Hippocampal formation (tissue), 2 donors: ENCODE data around the gene USP36.

Experiments
- DNase-seq, 2 donors: peaks; one replicate each; lab custom pipeline; 2025; lab: John Stamatoyannopoulos, UW

USP36 gene

GRCh38 chr17:78839235-78839761 lies 1.3 kb downstream of the USP36 start:
- DNase-seq: no peak

- no peak for DNase-seq
Measured at GRCh38 chr17:78838574-78839005, 2.0 kb downstream of the USP36 start.

GRCh38 chr17:78836420-78837021 lies 4.1 kb downstream of the USP36 start:
- DNase-seq: no peak

- no peak for DNase-seq
Measured at GRCh38 chr17:78834571-78834970, 6.0 kb downstream of the USP36 start.

- DNase-seq: no peak
Measured at GRCh38 chr17:78832541-78832810, 8.1 kb downstream of the USP36 start.

GRCh38 chr17:78831688-78832540 lies 8.7 kb downstream of the USP36 start:
- no peak for DNase-seq

- no peak for DNase-seq
Measured at GRCh38 chr17:78829477-78829876, 11.1 kb downstream of the USP36 start.

- no peak for DNase-seq
Measured at GRCh38 chr17:78828470-78829185, 12.0 kb downstream of the USP36 start.

- peak in 1 of 2 donors; percentile 17 for DNase-seq
Measured at GRCh38 chr17:78826836-78827509, 13.6 kb downstream of the USP36 start.

- DNase-seq: no peak
Measured at GRCh38 chr17:78826421-78826820, 14.2 kb downstream of the USP36 start.

GRCh38 chr17:78825696-78826095 lies 14.9 kb downstream of the USP36 start:
- DNase-seq: no peak

GRCh38 chr17:78824240-78824639 lies 16.4 kb downstream of the USP36 start:
- DNase-seq: no peak

GRCh38 chr17:78823282-78824046 lies 17.1 kb downstream of the USP36 start:
- no peak for DNase-seq

- peak in 1 of 2 donors; percentile 57 for DNase-seq
Measured at GRCh38 chr17:78822552-78822951, 18.1 kb downstream of the USP36 start.

GRCh38 chr17:78821961-78822360 lies 18.7 kb downstream of the USP36 start:
- no peak for DNase-seq

GRCh38 chr17:78820841-78821240 lies 19.8 kb downstream of the USP36 start:
- no peak for DNase-seq

GRCh38 chr17:78819806-78820792 lies 20.5 kb downstream of the USP36 start:
- DNase-seq: no peak

GRCh38 chr17:78819402-78819801 lies 21.2 kb downstream of the USP36 start:
- DNase-seq: no peak

- no peak for DNase-seq
Measured at GRCh38 chr17:78818932-78819331, 21.7 kb downstream of the USP36 start.
